Endothelial cell of umbilical vein (primary cell): ENCODE measurements around the gene RASAL2. TPM values are rescaled to one million over a fixed set of nuclear protein-coding genes. Genes with fewer than 3 reads are reported as not detected.

ENCODE experiments used
- BruUV-seq: library from RNA; stranded (reverse); fragments of 400-500 nt; replicated peaks from 2 replicates; lab custom pipeline; 2021; lab: Mats Ljungman, UMichigan
- CTCF ChIA-PET: fragments of 300-600, 350-600 bp; sonication (Branson Sonifier 250); formaldehyde crosslinking; loops from one replicate; lab custom pipeline; 2021; ENCODE audit warnings: antibody characterized with exemption, inconsistent platforms; lab: Charles Lee
- POLR2A ChIA-PET: fragments of 300-600, 350-600 bp; sonication (Branson Sonifier 250); formaldehyde crosslinking; loops from one replicate; lab custom pipeline; 2021; ENCODE audit warnings: antibody characterized with exemption, inconsistent platforms; lab: Charles Lee
- DNase-seq: peaks from one replicate; pipeline ENCODE4 v3.0.0-alpha.2; 2011; ENCODE audit warnings: low read depth, low spot score
- FAIRE-seq: peaks from 2 replicates; lab custom pipeline; 2011; peaks lifted over from hg19 to GRCh38; lab: Jason Lieb, UNC
- H2AFZ ChIP-seq: 2 replicates; pipeline ENCODE4 v1.6.0; 2012; ENCODE audit warnings: low read depth, low read length, control low read depth, inconsistent platforms
- H3K27ac ChIP-seq: 2 replicates; pipeline ENCODE4 v1.5.1; 2011; ENCODE audit warnings: low read depth, mild to moderate bottlenecking, control low read depth, low read length, moderate library complexity; ENCODE audit not compliant: insufficient read depth
- H3K27me3 ChIP-seq, 2 experiments: 2 replicates each; pipeline versions ENCODE4 v1.6.0 to v1.6.1; 2011; ENCODE audit warnings: low read length in 2 of 2, mixed read lengths in 1 of 2; ENCODE audit not compliant: control insufficient read depth in 2 of 2, insufficient read depth in 2 of 2
- H3K36me3 ChIP-seq, 2 experiments: 2 replicates in 1 of 2; 3 replicates in 1 of 2; pipeline ENCODE4 v1.5.1; 2011; ENCODE audit warnings: low read length in 2 of 2, mild to moderate bottlenecking in 1 of 2, moderate library complexity in 1 of 2; ENCODE audit not compliant: control insufficient read depth in 2 of 2, insufficient read depth in 2 of 2; ENCODE audit errors: extremely low read depth in 1 of 2
- H3K4me1 ChIP-seq: 3 replicates; pipeline ENCODE4 v1.5.1; 2011; ENCODE audit warnings: mild to moderate bottlenecking, low read length; ENCODE audit not compliant: control insufficient read depth, insufficient read depth; ENCODE audit errors: extremely low read depth
- H3K4me2 ChIP-seq: 2 replicates; pipeline ENCODE4 v1.6.1; 2011; ENCODE audit warnings: low read length, control low read depth, mixed read lengths; ENCODE audit not compliant: insufficient read depth
- H3K4me3 ChIP-seq, 3 experiments: fragments of 200-600 bp in 1 of 3; sonication (generic), shearing (Covaris generic) in 1 of 3; replicated peaks in 1 of 3; 2 replicates each; pipeline ENCODE4 v1.5.1; 2011 to 2016; ENCODE audit warnings: control low read depth in 3 of 3, low read length in 3 of 3, mild to moderate bottlenecking in 2 of 3, inconsistent platforms in 1 of 3, low read depth in 1 of 3, moderate library complexity in 1 of 3; ENCODE audit not compliant: insufficient read depth in 1 of 3
- H3K79me2 ChIP-seq: 2 replicates; pipeline ENCODE4 v1.6.0; 2012; ENCODE audit warnings: low read length, inconsistent platforms; ENCODE audit not compliant: control insufficient read depth, insufficient read depth
- H3K9ac ChIP-seq: replicated peaks from 2 replicates; pipeline ENCODE3; 2011; ENCODE audit warnings: low read length, control low read depth; ENCODE audit not compliant: insufficient read depth; ENCODE audit errors: extremely low read depth
- H3K9me1 ChIP-seq: replicated peaks from 3 replicates; pipeline ENCODE4 v1.6.0; 2011; ENCODE audit warnings: mild to moderate bottlenecking, low read length; ENCODE audit not compliant: control insufficient read depth, insufficient read depth; ENCODE audit errors: extremely low read depth
- H3K9me3 ChIP-seq: replicated peaks from 2 replicates; pipeline ENCODE4 v1.5.1; 2012; ENCODE audit warnings: low read length, inconsistent platforms; ENCODE audit not compliant: control insufficient read depth, insufficient read depth
- H4K20me1 ChIP-seq: replicated peaks from 2 replicates; pipeline ENCODE3; 2011; ENCODE audit warnings: mild to moderate bottlenecking, low read length; ENCODE audit not compliant: control insufficient read depth, insufficient read depth; ENCODE audit errors: extremely low read depth
- EZH2 ChIP-seq: IDR thresholded peaks from 2 replicates; pipeline ENCODE4 v1.6.1; 2012; ENCODE audit warnings: borderline replicate concordance, low read depth, mild to moderate bottlenecking, moderate library complexity, low read length, inconsistent platforms; ENCODE audit not compliant: severe bottlenecking
- FOS ChIP-seq: IDR thresholded peaks from 2 replicates; pipeline ENCODE4 v1.6.1; 2011; ENCODE audit warnings: mild to moderate bottlenecking, low read length, moderate library complexity, borderline replicate concordance; ENCODE audit not compliant: insufficient read depth
- GATA2 ChIP-seq: IDR thresholded peaks from 2 replicates; pipeline ENCODE4 v1.7.0; 2011; ENCODE audit warnings: low read depth, mild to moderate bottlenecking, moderate library complexity, mixed read lengths, low read length; ENCODE audit not compliant: insufficient read length, insufficient read depth
- JUN ChIP-seq: IDR thresholded peaks from 2 replicates; pipeline ENCODE4 v1.6.1; 2011; ENCODE audit warnings: borderline replicate concordance, low read depth; ENCODE audit not compliant: insufficient read length, insufficient read depth
- MAX ChIP-seq: IDR thresholded peaks from 2 replicates; pipeline ENCODE4 v1.6.1; 2011; ENCODE audit not compliant: insufficient read depth, insufficient read length
- MYC ChIP-seq: IDR thresholded peaks from one replicate; pipeline ENCODE4 v1.6.1; 2011; ENCODE audit warnings: mild to moderate bottlenecking, low read depth, low read length
- POLR2A ChIP-seq: IDR thresholded peaks from 2 replicates; pipeline ENCODE4 v1.6.1; 2012; ENCODE audit warnings: low read depth, mild to moderate bottlenecking, control low read depth, low read length
- POLR2AphosphoS5 ChIP-seq: IDR thresholded peaks from 2 replicates; pipeline ENCODE4 v1.6.1; 2012; ENCODE audit warnings: low read depth, mild to moderate bottlenecking, control low read depth, low read length, moderate library complexity; ENCODE audit not compliant: insufficient read depth
- dilution Hi-C: fragments of 300-500 bp; cut with MboI; formaldehyde crosslinking; loops from one replicate; pipeline ENCODE4 v1.15.0; 2019; ENCODE audit warnings: low sequenced_read_pairs; ENCODE audit not compliant: extremely low pct_ligation_motif_present
- intact Hi-C: fragments of 100-400 bp; cut with micrococcal nuclease; formaldehyde crosslinking; loops from one replicate; pipeline ENCODE4 v1.10.0; 2022
- polyA plus RNA-seq, 4 experiments: library from polyadenylated mRNA; depleted of rRNA in 3 of 4; stranded (reverse) in 3 of 4; unstranded in 1 of 4; fragments of >200 nt; gene quantifications; 2 replicates each; pipeline versions ENCODE4 v1.2.1 to v1.2.3, GENCODE V29; 2011 to 2012; ENCODE audit warnings: missing spikeins in 1 of 4
- total RNA-seq: library from RNA; stranded (reverse); gene quantifications from 2 replicates; pipeline ENCODE4 v1.2.3, GENCODE V29; 2021

Gene RASAL2
- total and polyA plus RNA-seq, 2 donors (not counting 3 experiments of a cell fraction or from before 2014, with no cell fraction given): 12.5 to 15.5 TPM

GRCh38 chr1:178492341-178492740 lies 398.4 kb downstream of the RASAL2 start:
- H3K27me3 ChIP-seq: no peaks in the 10 kb centered on the region
- H3K4me2 ChIP-seq: no peak overlapping the region
- H3K4me3 ChIP-seq: no peak overlapping the region
- H4K20me1 ChIP-seq: no peaks in the 10 kb centered on the region
- BruUV-seq: no TSS peak
- POLR2A ChIA-PET: no interaction called here
- intact Hi-C loops (no loop called here), dilution Hi-C loops (no loop called here)
- no peaks in the 10 kb centered on the region for H3K4me1 ChIP-seq
- FAIRE-seq: no peak
- DNase-seq: no peak
- H3K9ac ChIP-seq: no peak overlapping the region
- TF ChIP-seq EZH2 (no peak), JUN (no peak), POLR2A (no peak), FOS (no peak), GATA2 (no peak), MAX (no peak), POLR2AphosphoS5 (no peak), MYC (no peak)
- no peaks in the 10 kb centered on the region for H3K79me2 ChIP-seq
- H2AFZ ChIP-seq: no peak overlapping the region
- H3K27ac ChIP-seq: no peak overlapping the region
- no peaks in the 10 kb centered on the region for H3K9me1 ChIP-seq
- H3K36me3 ChIP-seq: no peaks in the 10 kb centered on the region
- H3K9me3 ChIP-seq: no peaks in the 10 kb centered on the region
- CTCF ChIA-PET: interaction anchor here (0.9 to 3.8 kb wide), 4 partner anchors 9 to 193 kb away, joined by 3 to 21 read pairs (median 4); no protein-coding TSS in a partner anchor

GRCh38 chr1:178493301-178493741 lies 399.4 kb downstream of the RASAL2 start:
- H3K27me3 ChIP-seq: no peaks in the 10 kb centered on the region
- H3K4me1 ChIP-seq: no peaks in the 10 kb centered on the region
- dilution Hi-C loops: no loop called here
- H3K27ac ChIP-seq: no peak overlapping the region
- H4K20me1 ChIP-seq: no peaks in the 10 kb centered on the region
- ChIA-PET POLR2A (no interaction called here), CTCF (interaction anchor here (0.9 to 3.8 kb wide), 4 partner anchors 8 to 194 kb away, joined by 3 to 21 read pairs (median 4); no protein-coding TSS in a partner anchor)
- H3K9ac ChIP-seq: no peak overlapping the region
- no peaks in the 10 kb centered on the region for H3K36me3 ChIP-seq
- no peak for FAIRE-seq
- no TSS peak for BruUV-seq
- H3K4me2 ChIP-seq: no peak overlapping the region
- intact Hi-C loops: no loop called here
- no peaks in the 10 kb centered on the region for H3K79me2 ChIP-seq
- no peak overlapping the region for H2AFZ ChIP-seq
- H3K4me3 ChIP-seq: no peak overlapping the region
- H3K9me1 ChIP-seq: no peaks in the 10 kb centered on the region
- no peak for DNase-seq
- TF ChIP-seq POLR2A (no peak), MYC (no peak), MAX (no peak), JUN (no peak), FOS (no peak), GATA2 (no peak), EZH2 (no peak)
- H3K9me3 ChIP-seq: no peaks in the 10 kb centered on the region
